HepG2 (cell line): ENCODE results near the gene PERCC1. TPM values are rescaled to one million over a fixed set of nuclear protein-coding genes. Genes with fewer than 3 reads are reported as not detected.
A peak's percentile ranks its signal among the peaks of the same experiment; 100 is the strongest.

Source experiments
- BCL6 ChIP-seq: IDR thresholded peaks from 2 replicates; pipeline ENCODE4 v1.6.1; 2016; ENCODE audit warnings: missing genetic modification reagents, missing compliant biosample characterization
- ERF ChIP-seq: IDR thresholded peaks from 2 replicates; pipeline ENCODE4 v1.6.1; 2018; ENCODE audit warnings: missing biosample characterization, missing genetic modification reagents
- ESRRA ChIP-seq: sonication (generic); formaldehyde crosslinking; IDR thresholded peaks from 2 replicates; pipeline ENCODE4 v1.5.1; 2020; ENCODE audit warnings: mild to moderate bottlenecking, low read depth, missing genetic modification reagents
- GATA4 ChIP-seq: sonication (generic); IDR thresholded peaks from 2 replicates; pipeline ENCODE4 v1.6.1; 2016; ENCODE audit warnings: antibody characterized with exemption, low read depth, borderline replicate concordance
- HDAC2 ChIP-seq: sonication (generic); formaldehyde crosslinking; IDR thresholded peaks from 2 replicates; pipeline ENCODE4 v1.4.0; 2020; ENCODE audit warnings: missing genetic modification reagents
- HNRNPL ChIP-seq: fragments of 200-400 bp; formaldehyde crosslinking; IDR thresholded peaks from 2 replicates; pipeline ENCODE4 v1.6.1; 2017; ENCODE audit warnings: mild to moderate bottlenecking, low read depth, low read length
- KDM3A ChIP-seq: IDR thresholded peaks from 2 replicates; pipeline ENCODE4 v1.6.1; 2018; ENCODE audit warnings: low read depth, missing compliant biosample characterization
- MEF2D ChIP-seq: sonication (generic); formaldehyde crosslinking; IDR thresholded peaks from 2 replicates; pipeline ENCODE4 v1.5.1; 2020; ENCODE audit warnings: mild to moderate bottlenecking, missing genetic modification reagents
- MXD1 ChIP-seq: sonication (generic); formaldehyde crosslinking; IDR thresholded peaks from 2 replicates; pipeline ENCODE4 v1.4.0; 2020; ENCODE audit warnings: mild to moderate bottlenecking, missing genetic modification reagents
- NCOA2 ChIP-seq: sonication (generic); formaldehyde crosslinking; IDR thresholded peaks from 2 replicates; pipeline ENCODE4 v1.8.0; 2022; ENCODE audit warnings: inconsistent platforms
- NCOR1 ChIP-seq: fragments of 200-600 bp; sonication (generic); IDR thresholded peaks from 2 replicates; pipeline ENCODE4 v1.7.0; 2017; ENCODE audit warnings: antibody characterized with exemption, low read length, borderline replicate concordance
- RAD51 ChIP-seq: fragments of 450-650 bp; IDR thresholded peaks from 2 replicates; pipeline ENCODE4 v1.6.1; 2016; ENCODE audit warnings: borderline replicate concordance
- RBAK ChIP-seq: sonication (generic); formaldehyde crosslinking; IDR thresholded peaks from 2 replicates; pipeline ENCODE4 v1.5.1; 2020; ENCODE audit warnings: mild to moderate bottlenecking, missing genetic modification reagents
- SOX5 ChIP-seq: IDR thresholded peaks from 2 replicates; pipeline ENCODE4 v1.6.1; 2016; ENCODE audit warnings: borderline replicate concordance
- YEATS2 ChIP-seq: sonication (generic); formaldehyde crosslinking; IDR thresholded peaks from 2 replicates; pipeline ENCODE4 v1.4.0; 2020; ENCODE audit warnings: missing genetic modification reagents, borderline replicate concordance
- ZKSCAN5 ChIP-seq: sonication (generic); formaldehyde crosslinking; IDR thresholded peaks from 2 replicates; pipeline ENCODE4 v1.5.1; 2020; ENCODE audit warnings: mild to moderate bottlenecking, missing genetic modification reagents
- ZNF205 ChIP-seq: IDR thresholded peaks from 2 replicates; pipeline ENCODE4 v1.6.1; 2018; ENCODE audit warnings: missing biosample characterization, missing genetic modification reagents
- ZNF296 ChIP-seq: sonication (generic); formaldehyde crosslinking; conservative IDR thresholded peaks from 2 replicates; pipeline ENCODE4 v1.5.0; 2020; ENCODE audit warnings: mild to moderate bottlenecking, missing genetic modification reagents
- ZNF335 ChIP-seq: sonication (generic); formaldehyde crosslinking; IDR thresholded peaks from 2 replicates; pipeline ENCODE4 v1.4.0; 2020; ENCODE audit warnings: missing genetic modification reagents
- ZNF34 ChIP-seq: sonication (generic); formaldehyde crosslinking; IDR thresholded peaks from 2 replicates; pipeline ENCODE4 v1.4.0; 2020; ENCODE audit warnings: mild to moderate bottlenecking, missing genetic modification reagents, borderline replicate concordance
- ZNF354B ChIP-seq: sonication (generic); formaldehyde crosslinking; IDR thresholded peaks from 2 replicates; pipeline ENCODE4 v1.8.0; 2022; ENCODE audit warnings: mild to moderate bottlenecking, missing genetic modification reagents
- ZNF496 ChIP-seq: sonication (generic); formaldehyde crosslinking; IDR thresholded peaks from 2 replicates; pipeline ENCODE4 v1.8.1; 2023; ENCODE audit warnings: mild to moderate bottlenecking, moderate library complexity, missing genetic modification reagents; ENCODE audit not compliant: insufficient replicate concordance
- ZNF556 ChIP-seq: sonication (generic); formaldehyde crosslinking; IDR thresholded peaks from 2 replicates; pipeline ENCODE4 v1.4.0; 2020; ENCODE audit warnings: mild to moderate bottlenecking, missing genetic modification reagents, borderline replicate concordance
- ZNF616 ChIP-seq: sonication (generic); formaldehyde crosslinking; IDR thresholded peaks from 2 replicates; pipeline ENCODE4 v1.5.0; 2020; ENCODE audit warnings: low read depth, mild to moderate bottlenecking, missing genetic modification reagents
- ZSCAN20 ChIP-seq: sonication (generic); formaldehyde crosslinking; IDR thresholded peaks from 2 replicates; pipeline ENCODE4 v1.4.0; 2020; ENCODE audit warnings: missing genetic modification reagents, mild to moderate bottlenecking, borderline replicate concordance
- ZUFSP ChIP-seq: sonication (generic); formaldehyde crosslinking; IDR thresholded peaks from 2 replicates; pipeline ENCODE4 v1.9.0; 2021; ENCODE audit warnings: missing genetic modification reagents, mild to moderate bottlenecking, borderline replicate concordance
- polyA plus RNA-seq, 8 experiments: library from polyadenylated mRNA; depleted of rRNA in 3 of 8; stranded (reverse) in 7 of 8; unstranded in 1 of 8; fragments of >200 nt; fragmentation: Illumina TruSeq in 4 of 8; extraction: Trizol in 4 of 8; gene quantifications; 2 replicates each; pipeline versions ENCODE4 v1.2.1 to v1.2.3, GENCODE V29; 2011 to 2016; ENCODE audit warnings: low read depth in 4 of 8, missing spikeins in 1 of 8, mixed read lengths in 1 of 8; ENCODE audit not compliant: insufficient read depth in 1 of 8
- total RNA-seq, 5 experiments: library from RNA; depleted of rRNA; stranded (reverse); fragments of >200 nt; fragmentation: Illumina TruSeq; extraction: Trizol; gene quantifications; 2 replicates each; pipeline ENCODE4 v1.2.3, GENCODE V29; 2016; ENCODE audit warnings: low read depth in 1 of 5
- TF ChIP-seq, protein P1 (sequence below): sonication (generic); formaldehyde crosslinking; IDR thresholded peaks from 2 replicates; pipeline ENCODE4 v1.9.0; 2021; ENCODE audit warnings: missing genetic modification reagents, mild to moderate bottlenecking, borderline replicate concordance

The PERCC1 gene
- total and polyA plus RNA-seq, 2 of the 13 experiments (the other 11 are each of a cell fraction or from before 2014, with no cell fraction given), result 0.15 TPM; not detected in 1

GRCh38 chr16:1435921-1436697, 5.2 kb downstream of the PERCC1 start (continued):
- TF ChIP-seq ZNF34 (no peak), ZNF205 (CRISPR knock-in tag) (no peak), RBAK (CRISPR knock-in tag) (no peak), GATA4 (no peak), MEF2D (CRISPR knock-in tag) (0 out of 2 replicates have a peak, but pooled peaks have one; percentile 31), SOX5 (CRISPR knock-in tag) (no peak), YEATS2 (0 out of 2 replicates have a peak, but pooled peaks have one; percentile 29), KDM3A (no peak), ZKSCAN5 (CRISPR knock-in tag) (peak; percentile 62; the same call in 1 of the 2 replicates), HDAC2 (0 out of 2 replicates have a peak, but pooled peaks have one; percentile 23), RAD51 (no peak), ZNF296 (CRISPR knock-in tag) (peak; percentile 80), ZNF335 (CRISPR knock-in tag) (peak; percentile 98), ZNF354B (no peak), ESRRA (no peak), ZNF616 (CRISPR knock-in tag) (0 out of 2 replicates have a peak, but pooled peaks have one; percentile 38), ZSCAN20 (CRISPR knock-in tag) (no peak), ZNF496 (CRISPR knock-in tag) (no peak), NCOR1 (no peak), NCOA2 (CRISPR knock-in tag) (peak; percentile 8; the same call in 1 of the 2 replicates), BCL6 (CRISPR knock-in tag) (0 out of 2 replicates have a peak, but pooled peaks have one; percentile 17), ZUFSP (CRISPR knock-in tag) (no peak), ZNF556 (CRISPR knock-in tag) (peak; percentile 40; the same call in 1 of the 2 replicates), HNRNPL (peak; percentile 61; the same call in 1 of the 2 replicates), MXD1 (CRISPR knock-in tag) (no peak), ERF (CRISPR knock-in tag) (0 out of 2 replicates have a peak, but pooled peaks have one; percentile 18)
- TF ChIP-seq, protein P1, sequence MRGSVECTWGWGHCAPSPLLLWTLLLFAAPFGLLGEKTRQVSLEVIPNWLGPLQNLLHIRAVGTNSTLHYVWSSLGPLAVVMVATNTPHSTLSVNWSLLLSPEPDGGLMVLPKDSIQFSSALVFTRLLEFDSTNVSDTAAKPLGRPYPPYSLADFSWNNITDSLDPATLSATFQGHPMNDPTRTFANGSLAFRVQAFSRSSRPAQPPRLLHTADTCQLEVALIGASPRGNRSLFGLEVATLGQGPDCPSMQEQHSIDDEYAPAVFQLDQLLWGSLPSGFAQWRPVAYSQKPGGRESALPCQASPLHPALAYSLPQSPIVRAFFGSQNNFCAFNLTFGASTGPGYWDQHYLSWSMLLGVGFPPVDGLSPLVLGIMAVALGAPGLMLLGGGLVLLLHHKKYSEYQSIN (CRISPR knock-in tag), result no peak
